HepG2 (cell line): ENCODE data around the gene BYSL. TPM values are rescaled to one million over a fixed set of nuclear protein-coding genes. Genes with fewer than 3 reads are reported as not detected.

Source experiments
- ATF3 ChIP-seq: sonication (generic); formaldehyde crosslinking; IDR thresholded peaks from 2 replicates; pipeline ENCODE4 v1.4.0; 2020; ENCODE audit warnings: missing genetic modification reagents
- CBX1 ChIP-seq: IDR thresholded peaks from one replicate; pipeline ENCODE4 v1.6.1; 2016; ENCODE audit warnings: antibody characterized with exemption, low read depth
- CSRNP2 ChIP-seq: sonication (generic); formaldehyde crosslinking; conservative IDR thresholded peaks from 2 replicates; pipeline ENCODE4 v1.8.0; 2022; ENCODE audit warnings: low read depth, missing genetic modification reagents
- KDM5A ChIP-seq: fragments of 200-600 bp; sonication (generic); IDR thresholded peaks from 2 replicates; pipeline ENCODE4 v1.7.0; 2018; ENCODE audit warnings: antibody characterized with exemption, mild to moderate bottlenecking, low read length, borderline replicate concordance
- KLF16 ChIP-seq, 2 experiments: sonication (generic) in 1 of 2; formaldehyde crosslinking in 1 of 2; IDR thresholded peaks; 2 replicates each; pipeline versions ENCODE4 v1.6.1 to v1.8.0; 2016 to 2023; ENCODE audit warnings: missing genetic modification reagents in 2 of 2, missing compliant biosample characterization in 1 of 2
- MTA1 ChIP-seq: sonication (generic); formaldehyde crosslinking; IDR thresholded peaks from 2 replicates; pipeline ENCODE4 v1.4.0; 2020; ENCODE audit warnings: missing genetic modification reagents, mild to moderate bottlenecking, borderline replicate concordance
- NFYB ChIP-seq: sonication (generic); formaldehyde crosslinking; IDR thresholded peaks from 2 replicates; pipeline ENCODE4 v1.4.0; 2020; ENCODE audit warnings: missing genetic modification reagents
- NR2C2 ChIP-seq: sonication (generic); formaldehyde crosslinking; IDR thresholded peaks from 2 replicates; pipeline ENCODE4 v1.4.0; 2020; ENCODE audit warnings: missing genetic modification reagents, mild to moderate bottlenecking, moderate library complexity, borderline replicate concordance
- PRDM15 ChIP-seq: sonication (generic); formaldehyde crosslinking; IDR thresholded peaks from 2 replicates; pipeline ENCODE4 v1.4.0; 2020; ENCODE audit warnings: missing genetic modification reagents
- SYNCRIP ChIP-seq: fragments of 200-400 bp; formaldehyde crosslinking; IDR thresholded peaks from 2 replicates; pipeline ENCODE4 v1.6.1; 2018; ENCODE audit warnings: mild to moderate bottlenecking, low read depth, low read length; ENCODE audit not compliant: insufficient read depth
- TEAD2 ChIP-seq: sonication (generic); formaldehyde crosslinking; IDR thresholded peaks from 2 replicates; pipeline ENCODE4 v1.9.0; 2021; ENCODE audit warnings: missing genetic modification reagents
- ZBTB14 ChIP-seq: sonication (generic); formaldehyde crosslinking; IDR thresholded peaks from 2 replicates; pipeline ENCODE4 v1.4.0; 2020; ENCODE audit warnings: missing genetic modification reagents
- ZBTB46 ChIP-seq: sonication (generic); formaldehyde crosslinking; IDR thresholded peaks from 2 replicates; pipeline ENCODE4 v1.4.0; 2020; ENCODE audit warnings: mild to moderate bottlenecking, missing genetic modification reagents, borderline replicate concordance
- ZNF431 ChIP-seq: sonication (generic); formaldehyde crosslinking; IDR thresholded peaks from 2 replicates; pipeline ENCODE4 v1.9.0; 2022; ENCODE audit warnings: missing genetic modification reagents, low read depth, mild to moderate bottlenecking, borderline replicate concordance
- ZNF691 ChIP-seq: sonication (generic); formaldehyde crosslinking; IDR thresholded peaks from 2 replicates; pipeline ENCODE4 v1.4.0; 2020; ENCODE audit warnings: missing genetic modification reagents, low read depth, mild to moderate bottlenecking, borderline replicate concordance
- polyA plus RNA-seq, 8 experiments: library from polyadenylated mRNA; depleted of rRNA in 3 of 8; stranded (reverse) in 7 of 8; unstranded in 1 of 8; fragments of >200 nt; fragmentation: Illumina TruSeq in 4 of 8; extraction: Trizol in 4 of 8; gene quantifications; 2 replicates each; pipeline versions ENCODE4 v1.2.1 to v1.2.3, GENCODE V29; 2011 to 2016; ENCODE audit warnings: low read depth in 4 of 8, missing spikeins in 1 of 8, mixed read lengths in 1 of 8; ENCODE audit not compliant: insufficient read depth in 1 of 8
- total RNA-seq, 5 experiments: library from RNA; depleted of rRNA; stranded (reverse); fragments of >200 nt; fragmentation: Illumina TruSeq; extraction: Trizol; gene quantifications; 2 replicates each; pipeline ENCODE4 v1.2.3, GENCODE V29; 2016; ENCODE audit warnings: low read depth in 1 of 5

Gene BYSL
- total and polyA plus RNA-seq, 2 of the 13 experiments (the other 11 are each of a cell fraction or from before 2014, with no cell fraction given): 27.9 to 28.6 TPM

- TF ChIP-seq NFYB (CRISPR knock-in tag) (no peak), CSRNP2 (CRISPR knock-in tag) (no peak), ZBTB14 (CRISPR knock-in tag) (no peak), PRDM15 (CRISPR knock-in tag) (no peak), ZNF431 (no peak), ATF3 (CRISPR knock-in tag) (no peak), ZNF691 (CRISPR knock-in tag) (no peak), MTA1 (CRISPR knock-in tag) (no peak), NR2C2 (CRISPR knock-in tag) (no peak), SYNCRIP (no peak), KLF16 (CRISPR knock-in tag; IDR thresholded peaks at IDR 0.05) (no peak), TEAD2 (CRISPR knock-in tag) (no peak), CBX1 (no peak), KDM5A (0 out of 2 replicates have a peak, but pooled peaks have one; percentile 55), ZBTB46 (CRISPR knock-in tag) (no peak)
Measured at GRCh38 chr6:41894366-41895299, 26.7 kb upstream of the BYSL start (continued).
